K562 (cell line): Measurements from ENCODE around the gene C1orf105. TPM values are rescaled to one million over a fixed set of nuclear protein-coding genes. Genes with fewer than 3 reads are reported as not detected.
A peak's percentile ranks its signal among the peaks of the same experiment; 100 is the strongest.

Experiments
- ATAC-seq: fragments of 200-7000 bp; cut with Tn5 transposase; 3 replicates; pipeline ENCODE4 v1.9.1; 2020; ENCODE audit warnings: moderate library complexity
- BruUV-seq: library from RNA; stranded (reverse); fragments of 400-500 nt; replicated peaks from 2 replicates; lab custom pipeline; 2021; lab: Mats Ljungman, UMichigan
- CTCF ChIA-PET: fragments of 300-600 bp; formaldehyde crosslinking; extraction: SDS; loops from one replicate; lab custom pipeline; 2021; ENCODE audit warnings: low intra/inter-chr PET ratio; lab: Yijun Ruan, JAX
- POLR2A ChIA-PET: fragments of 300-600, 350-650 bp; sonication (Branson Sonifier 250); formaldehyde crosslinking; extraction: SDS; loops from one replicate; lab custom pipeline; 2021; ENCODE audit warnings: antibody characterized with exemption, inconsistent platforms; lab: Yijun Ruan, JAX
- DNase-seq, 4 experiments: peaks; one replicate each; pipeline versions ENCODE4 v3.0.0 to v3.0.0-alpha.2; 2011 to 2018; ENCODE audit warnings: low spot score in 3 of 4, mixed read lengths in 3 of 4; ENCODE audit errors: extremely low read depth in 1 of 4
- FAIRE-seq: peaks from 2 replicates; lab custom pipeline; 2011; peaks lifted over from hg19 to GRCh38; lab: Jason Lieb, UNC
- H2AFZ ChIP-seq: 2 replicates; pipeline ENCODE4 v1.6.0; 2011; ENCODE audit warnings: low read depth, low read length, control low read depth, inconsistent platforms
- H3K27ac ChIP-seq: fragments of 200-600 bp; 3 replicates; pipeline ENCODE4 v1.8.0; 2011; ENCODE audit warnings: low read depth, mild to moderate bottlenecking, control low read depth, inconsistent platforms, low read length, moderate library complexity, mixed read lengths; ENCODE audit errors: extremely low read depth
- H3K27me3 ChIP-seq, 2 experiments: fragments of 300-600 bp in 1 of 2; 2 replicates in 1 of 2; 3 replicates in 1 of 2; pipeline versions ENCODE4 v1.6.0 to v1.8.0; 2011; ENCODE audit warnings: inconsistent platforms in 2 of 2, low read length in 2 of 2, mild to moderate bottlenecking in 1 of 2, mixed read lengths in 1 of 2, moderate library complexity in 1 of 2; ENCODE audit not compliant: control insufficient read depth in 2 of 2, insufficient read depth in 2 of 2
- H3K36me3 ChIP-seq: fragments of 300-600 bp; 3 replicates; pipeline ENCODE4 v1.8.0; 2011; ENCODE audit warnings: mild to moderate bottlenecking, low read length, inconsistent platforms; ENCODE audit not compliant: control insufficient read depth, insufficient read depth
- H3K4me1 ChIP-seq, 2 experiments: fragments of 200-600 bp in 1 of 2; replicated peaks in 1 of 2; 2 replicates in 1 of 2; 3 replicates in 1 of 2; pipeline versions ENCODE4 v1.5.1 to v1.8.0; 2011; ENCODE audit warnings: inconsistent platforms in 2 of 2, low read length in 2 of 2, mild to moderate bottlenecking in 1 of 2, mixed read lengths in 1 of 2, moderate library complexity in 1 of 2; ENCODE audit not compliant: control insufficient read depth in 2 of 2, insufficient read depth in 2 of 2
- H3K4me2 ChIP-seq: 2 replicates; pipeline ENCODE4 v1.6.1; 2011; ENCODE audit warnings: low read length, control low read depth, inconsistent platforms, mixed read lengths; ENCODE audit not compliant: insufficient read depth
- H3K4me3 ChIP-seq: fragments of 200-600 bp; sonication (generic), shearing (Covaris generic); 2 replicates; pipeline ENCODE4 v1.5.1; 2016; ENCODE audit warnings: control low read depth, inconsistent platforms
- H3K79me2 ChIP-seq: fragments of 200-600 bp; 3 replicates; pipeline ENCODE4 v1.8.0; 2011; ENCODE audit warnings: low read length, inconsistent platforms; ENCODE audit not compliant: control insufficient read depth, insufficient read depth
- H3K9ac ChIP-seq, 2 experiments: 2 replicates each; pipeline versions ENCODE4 v1.6.0 to v1.6.1; 2011; ENCODE audit warnings: low read depth in 2 of 2, low read length in 2 of 2, control low read depth in 1 of 2, inconsistent platforms in 1 of 2, mild to moderate bottlenecking in 1 of 2, mixed read lengths in 1 of 2; ENCODE audit not compliant: insufficient read depth in 1 of 2
- H3K9me1 ChIP-seq: one replicate; pipeline ENCODE4 v1.6.0; 2011; ENCODE audit warnings: inconsistent platforms, mild to moderate bottlenecking, low read length, moderate library complexity; ENCODE audit not compliant: control insufficient read depth, insufficient read depth
- H3K9me3 ChIP-seq: replicated peaks from 2 replicates; pipeline ENCODE4 v1.5.1; 2011; ENCODE audit warnings: low read depth, low read length, inconsistent platforms; ENCODE audit not compliant: control insufficient read depth, insufficient read depth
- H4K20me1 ChIP-seq: replicated peaks from 2 replicates; pipeline ENCODE4 v1.6.1; 2011; ENCODE audit warnings: low read length, inconsistent platforms, mixed read lengths; ENCODE audit not compliant: control insufficient read depth, insufficient read depth
- ATF3 ChIP-seq, 2 experiments: fragments of 450-650 bp in 1 of 2; sonication (generic) in 1 of 2; formaldehyde crosslinking in 1 of 2; IDR thresholded peaks in 1 of 2; conservative IDR thresholded peaks in 1 of 2; 2 replicates each; pipeline versions ENCODE4 v1.6.1 to v1.8.1; 2016 to 2023; ENCODE audit warnings: mild to moderate bottlenecking in 2 of 2, moderate library complexity in 2 of 2, inconsistent platforms in 1 of 2, missing genetic modification reagents in 1 of 2
- E2F1 ChIP-seq: sonication (generic); formaldehyde crosslinking; IDR thresholded peaks from 2 replicates; pipeline ENCODE4 v1.8.1; 2023; ENCODE audit warnings: mild to moderate bottlenecking, missing genetic modification reagents, moderate library complexity
- FOSL1 ChIP-seq: fragments of 200-800 bp; sonication (Bioruptor generic); conservative IDR thresholded peaks from 2 replicates; pipeline ENCODE4 v1.6.1; 2016; ENCODE audit warnings: missing genetic modification characterization, missing compliant biosample characterization
- NCOA1 ChIP-seq: fragments of 450-650 bp; IDR thresholded peaks from 2 replicates; pipeline ENCODE4 v1.6.1; 2016; ENCODE audit warnings: low read depth
- RFX5 ChIP-seq: IDR thresholded peaks from 2 replicates; pipeline ENCODE4 v1.6.1; 2011; ENCODE audit warnings: low read depth, mild to moderate bottlenecking, improper control_type of control experiment, low read length
- ZNF232 ChIP-seq: sonication (generic); formaldehyde crosslinking; IDR thresholded peaks from 2 replicates; pipeline ENCODE4 v1.8.0; 2022; ENCODE audit warnings: mild to moderate bottlenecking, missing genetic modification reagents
- ZNF444 ChIP-seq: fragments of 250-450 bp; sonication (Bioruptor Pico); IDR thresholded peaks from 2 replicates; pipeline ENCODE4 v1.4.0; 2020; ENCODE audit warnings: mild to moderate bottlenecking, moderate library complexity
- ZNF592 ChIP-seq: fragments of 450-650 bp; IDR thresholded peaks from 2 replicates; pipeline ENCODE4 v1.6.1; 2017; ENCODE audit warnings: antibody characterized with exemption, mild to moderate bottlenecking
- in situ Hi-C: fragments of 300-500 bp; cut with MboI; formaldehyde crosslinking; loops from 4 replicates; pipeline ENCODE4 v1.15.0; 2018; ENCODE audit warnings: inconsistent platforms, mixed read lengths
- intact Hi-C: fragments of 100-400 bp; cut with micrococcal nuclease; formaldehyde crosslinking; loops from 2 replicates; pipeline ENCODE4 v1.14.2; 2022
- polyA plus RNA-seq, 8 experiments: library from polyadenylated mRNA; depleted of rRNA in 4 of 8; stranded (reverse) in 5 of 8; unstranded in 3 of 8; fragments of >200 nt; fragmentation: Nextera tagmentation in 2 of 8; fragmentation: Illumina TruSeq in 1 of 8; extraction: Ambion mirVana in 2 of 8; extraction: Trizol in 1 of 8; gene quantifications; 2 replicates each; pipeline versions ENCODE4 v1.2.1 to v1.2.3, GENCODE V29; 2011 to 2014; ENCODE audit warnings: inconsistent platforms in 1 of 8, missing spikeins in 1 of 8
- total RNA-seq, 7 experiments: library from RNA; depleted of rRNA in 6 of 7; stranded (reverse); fragments of >200 nt in 6 of 7; fragmentation: Illumina TruSeq in 2 of 7; extraction: Trizol in 2 of 7; gene quantifications; 2 replicates each; pipeline versions ENCODE4 v1.2.1 to v1.2.3, GENCODE V29; 2011 to 2021; ENCODE audit warnings: low replicate concordance in 1 of 7

Gene C1orf105
- total and polyA plus RNA-seq, 9 of the 15 experiments (the other 6 are each of a cell fraction or from before 2014, with no cell fraction given): 0.08 TPM; not detected in 8

- Histone ChIP-seq H3K9me3 (no peaks in the 10 kb centered on the region), H4K20me1 (no peaks in the 10 kb centered on the region), H3K79me2 (no peaks in the 10 kb centered on the region), H3K4me3 (no peak overlapping the region), H3K27ac (no peak overlapping the region), H3K9me1 (no peaks in the 10 kb centered on the region), H3K4me2 (no peak overlapping the region), H3K9ac (no peak overlapping the region), H3K4me1 (no peaks in the 10 kb centered on the region; a peak in 1 of 5 replicates), H3K27me3 (no peaks in the 10 kb centered on the region)
- POLR2A ChIA-PET: interaction anchor here (0.6 kb wide), 1 partner anchor 46 kb away, joined by 3 read pairs; no protein-coding TSS in a partner anchor
- intact Hi-C loops: no loop called here
- no peak for FAIRE-seq
- CTCF ChIA-PET: no interaction called here
- in situ Hi-C loops: no loop called here
- DNase-seq: no peak
- BruUV-seq: no TSS peak
- TF ChIP-seq ZNF444 (CRISPR knock-in tag) (no peak), E2F1 (CRISPR knock-in tag) (no peak), NCOA1 (no peak), ZNF232 (CRISPR knock-in tag) (no peak), ZNF592 (no peak), ATF3 (IDR thresholded peaks at IDR 0.05) (no peak), ATF3 (CRISPR knock-in tag; conservative IDR thresholded peaks at IDR 0.05) (no peak), FOSL1 (peak; percentile 74), RFX5 (no peak)
- TF ChIP-seq, all 486 proteins: peak for 1
- Histone ChIP-seq H3K36me3 (no peaks in the 10 kb centered on the region), H2AFZ (no peak overlapping the region)
- ATAC-seq: no peak
Observed at GRCh38 chr1:172405912-172406311, 14.6 kb upstream of the C1orf105 start.
